ENCODE data around the gene FBXW5.

Gene FBXW5, protein sequence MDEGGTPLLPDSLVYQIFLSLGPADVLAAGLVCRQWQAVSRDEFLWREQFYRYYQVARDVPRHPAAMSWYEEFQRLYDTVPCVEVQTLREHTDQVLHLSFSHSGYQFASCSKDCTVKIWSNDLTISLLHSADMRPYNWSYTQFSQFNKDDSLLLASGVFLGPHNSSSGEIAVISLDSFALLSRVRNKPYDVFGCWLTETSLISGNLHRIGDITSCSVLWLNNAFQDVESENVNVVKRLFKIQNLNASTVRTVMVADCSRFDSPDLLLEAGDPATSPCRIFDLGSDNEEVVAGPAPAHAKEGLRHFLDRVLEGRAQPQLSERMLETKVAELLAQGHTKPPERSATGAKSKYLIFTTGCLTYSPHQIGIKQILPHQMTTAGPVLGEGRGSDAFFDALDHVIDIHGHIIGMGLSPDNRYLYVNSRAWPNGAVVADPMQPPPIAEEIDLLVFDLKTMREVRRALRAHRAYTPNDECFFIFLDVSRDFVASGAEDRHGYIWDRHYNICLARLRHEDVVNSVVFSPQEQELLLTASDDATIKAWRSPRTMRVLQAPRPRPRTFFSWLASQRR

DNA sequence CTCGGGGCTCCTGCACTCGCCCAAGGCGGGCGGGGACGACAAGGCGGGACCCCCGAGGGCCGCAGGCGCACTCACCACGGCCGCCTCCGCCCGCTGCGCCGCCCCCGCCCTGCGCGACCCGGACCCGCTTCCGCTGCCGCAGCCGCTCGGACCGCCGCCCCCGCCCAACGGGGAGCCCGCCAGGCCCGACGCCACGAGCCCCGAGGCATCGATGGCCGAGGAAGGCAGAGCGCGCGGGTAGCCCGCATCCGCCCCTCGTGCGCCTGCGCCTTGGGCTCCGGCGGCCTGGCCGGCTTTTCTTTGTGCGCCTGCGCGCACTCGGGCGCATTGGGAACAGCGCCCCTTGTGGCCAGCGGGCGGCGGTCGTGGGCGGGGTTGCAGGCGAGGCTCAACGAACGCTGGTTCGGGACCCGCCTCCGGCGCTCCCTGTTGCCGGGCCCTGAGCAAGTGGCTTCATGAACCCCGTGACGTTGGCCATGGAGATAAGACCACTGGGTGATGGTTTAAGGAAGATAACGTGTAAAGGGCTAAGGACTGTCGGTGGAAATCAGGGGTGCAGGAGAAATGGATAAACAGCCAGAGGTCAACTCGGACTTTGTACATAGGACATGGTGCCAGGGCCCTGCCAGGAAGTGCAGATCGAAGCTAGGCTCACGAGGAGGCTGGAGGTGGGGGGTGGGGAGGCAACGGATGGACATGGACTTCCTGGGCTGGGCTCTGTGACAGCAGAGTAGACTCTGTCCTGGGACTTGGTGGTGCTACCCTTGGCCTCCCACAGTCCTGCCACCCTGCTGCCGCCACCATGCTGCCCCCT lies at the start of gene FBXW5, which contains the start of gene C8G:
Gene FBXW5, minus strand, starts transcription at position 220 of the 814 bp plus-strand sequence. CDS start 655 bp downstream, outside the sequence.
Gene C8G, plus strand, starts transcription at position 725 of the 814 bp plus-strand sequence. Its CDS starts 78 bp downstream, at position 803.
- DNase-seq: peak; percentile 93

GRCh38 chr9:136992819-136993369 lies 48.4 kb upstream of the FBXW5 start:
- no peak for DNase-seq

DNA sequence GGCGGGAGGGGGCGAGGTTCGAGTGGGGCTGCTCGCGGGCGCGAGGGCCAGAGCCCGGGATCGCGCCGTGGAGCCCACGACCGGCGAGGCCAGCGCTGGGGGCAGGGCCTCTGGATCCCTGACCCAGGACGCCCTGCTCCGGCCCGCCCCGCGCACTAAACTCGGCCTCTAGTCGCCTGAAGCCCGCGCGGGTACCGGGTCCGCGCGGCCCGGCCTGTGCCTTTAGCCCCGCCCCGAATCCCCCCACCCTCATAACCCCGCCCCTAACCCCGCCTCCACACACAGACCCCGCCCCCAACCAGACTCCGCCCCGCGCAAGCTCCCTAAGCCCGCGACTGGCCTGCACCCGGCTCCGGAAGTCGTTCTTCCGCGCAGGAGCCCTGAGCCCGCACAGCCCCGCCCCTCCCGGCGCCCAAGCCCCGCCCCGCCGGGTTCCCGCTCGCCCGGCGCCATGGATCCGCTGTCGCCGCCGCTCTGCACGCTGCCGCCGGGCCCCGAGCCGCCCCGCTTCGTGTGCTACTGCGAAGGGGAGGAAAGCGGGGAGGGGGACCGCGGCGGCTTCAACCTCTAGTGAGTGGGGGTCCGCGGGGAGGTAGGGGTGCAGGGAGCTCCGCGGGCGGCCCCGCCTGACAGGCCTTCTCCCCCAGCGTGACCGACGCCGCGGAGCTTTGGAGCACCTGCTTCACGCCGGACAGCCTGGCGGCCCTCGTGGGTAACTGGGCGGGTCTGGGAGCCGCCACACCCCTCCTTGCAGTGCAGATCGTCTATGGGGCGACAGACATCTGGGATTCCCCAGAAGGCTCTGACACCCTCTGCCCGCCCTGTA lies 47.7 kb upstream of the FBXW5 start, which contains the start of gene PAXX:
Gene PAXX, plus strand, starts transcription at position 430 of the 826 bp plus-strand sequence. Its CDS starts 22 bp downstream, at position 452.
- DNase-seq: peak; percentile 88

GRCh38 chr9:136990242-136990911 lies 45.8 kb upstream of the FBXW5 start:
- DNase-seq: no peak

DNA sequence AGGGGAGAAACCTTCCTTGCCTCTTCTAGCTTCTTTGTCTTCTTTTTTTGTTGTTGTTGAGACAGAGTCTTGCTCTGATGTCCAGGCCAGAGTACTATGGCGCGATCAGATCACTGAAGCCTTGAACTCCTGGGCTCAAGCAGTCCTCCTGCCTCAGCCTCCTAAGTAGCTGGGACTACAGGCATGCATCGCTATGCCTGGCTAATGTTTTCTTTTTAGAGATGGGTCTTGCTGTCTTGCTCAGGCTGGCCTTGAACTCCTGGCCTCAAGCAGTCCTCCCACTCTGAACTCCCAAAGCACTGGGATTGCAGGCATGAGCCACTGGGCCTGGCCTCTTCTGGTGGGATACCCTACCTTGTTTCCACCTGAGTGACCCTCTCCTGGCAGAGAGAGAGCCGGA lies 44.3 kb upstream of the FBXW5 start:
- no peak for DNase-seq

GRCh38 chr9:136985853-136986252 lies 41.3 kb upstream of the FBXW5 start:
- no peak for DNase-seq

GRCh38 chr9:136985027-136985602 lies 40.6 kb upstream of the FBXW5 start:
- no peak for DNase-seq

GRCh38 chr9:136984464-136985026 lies 40.0 kb upstream of the FBXW5 start:
- DNase-seq: no peak

DNA sequence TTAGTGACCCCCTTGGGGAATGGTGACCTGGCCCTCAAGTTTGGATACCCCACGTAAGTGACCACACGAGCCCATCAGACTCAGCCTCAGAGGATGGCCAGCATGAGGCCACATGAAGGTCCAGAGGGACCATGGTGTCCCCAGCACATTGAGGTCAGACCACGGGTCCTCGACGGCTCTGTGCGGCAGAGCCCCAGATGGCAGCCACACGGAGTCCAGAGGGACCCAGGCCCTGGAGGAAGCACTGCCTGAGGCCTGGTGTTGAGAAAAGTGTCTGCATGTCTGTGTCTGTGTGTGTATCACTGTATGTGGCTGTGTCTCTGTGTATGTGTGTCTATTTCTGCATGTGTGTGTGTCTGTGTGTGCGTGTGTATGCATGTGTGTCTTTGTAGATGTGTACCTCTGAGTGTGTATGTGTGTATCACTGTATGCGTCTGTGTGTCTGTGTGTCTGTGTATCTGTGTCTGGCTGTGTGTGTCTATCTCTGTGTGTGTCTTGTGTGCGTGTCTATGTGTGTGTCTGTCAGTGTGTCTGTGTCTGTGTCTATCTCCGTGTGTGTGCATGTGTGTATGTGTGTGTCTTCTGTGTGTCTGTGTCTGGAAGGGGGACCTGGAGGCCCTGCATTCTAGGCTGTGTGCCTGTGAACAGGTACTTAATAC lies 39.2 kb upstream of the FBXW5 start:
- no peak for DNase-seq

GRCh38 chr9:136983167-136983566 lies 38.6 kb upstream of the FBXW5 start:
- DNase-seq: no peak

GRCh38 chr9:136982232-136983051 lies 37.9 kb upstream of the FBXW5 start, which contains the start of gene LCNL1:
Gene LCNL1 (plus strand): TSS chr9:136982993. CDS start chr9:136983587, 594 bp downstream.
- DNase-seq: no peak

GRCh38 chr9:136981588-136982231 lies 37.2 kb upstream of the FBXW5 start:
- peak; percentile 14 for DNase-seq

GRCh38 chr9:136980669-136981478 lies 36.3 kb upstream of the FBXW5 start:
- no peak for DNase-seq

GRCh38 chr9:136979769-136980587 lies 35.4 kb upstream of the FBXW5 start:
- no peak for DNase-seq

DNA sequence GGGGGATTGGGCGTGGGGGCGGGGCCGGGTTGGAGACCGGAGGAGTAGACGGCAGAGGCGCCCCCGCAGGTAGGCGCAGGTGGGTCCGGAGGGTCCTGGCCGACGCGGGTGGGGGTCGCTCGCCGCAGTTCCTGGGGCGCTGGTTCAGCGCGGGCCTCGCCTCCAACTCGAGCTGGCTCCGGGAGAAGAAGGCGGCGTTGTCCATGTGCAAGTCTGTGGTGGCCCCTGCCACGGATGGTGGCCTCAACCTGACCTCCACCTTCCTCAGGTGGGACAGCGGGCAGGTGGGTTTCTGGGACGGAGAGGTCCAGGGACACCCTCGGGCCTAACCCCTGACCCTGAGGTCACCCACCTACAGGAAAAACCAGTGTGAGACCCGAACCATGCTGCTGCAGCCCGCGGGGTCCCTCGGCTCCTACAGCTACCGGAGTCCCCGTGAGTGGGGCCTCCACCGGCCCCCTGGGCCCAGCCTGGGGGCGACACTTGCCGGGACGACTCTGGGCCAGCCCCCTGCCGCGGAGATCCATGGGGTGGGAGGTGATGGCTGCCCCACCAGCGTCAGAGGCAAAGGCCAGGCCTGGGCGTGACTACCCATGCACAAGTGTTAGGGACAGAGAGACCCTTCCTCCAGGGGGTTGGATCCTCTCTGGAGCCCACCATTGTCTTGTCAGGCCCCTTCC lies 34.5 kb upstream of the FBXW5 start:
- DNase-seq: no peak
